Mesothelial cell of epicardium (in vitro differentiated cells): ENCODE results near the gene KDM6A. TPM values are rescaled to one million over a fixed set of nuclear protein-coding genes. Genes with fewer than 3 reads are reported as not detected.
"Not testable (repeated sequence)": the region's sequence is repeated elsewhere in the genome, so short reads cannot be mapped to it uniquely, and the experiment has no call there.

ENCODE experiments used
- DNase-seq, 2 experiments: peaks; one replicate each; pipeline ENCODE4 v3.0.0; 2021; ENCODE audit warnings: low spot score in 2 of 2; ENCODE audit not compliant: unreplicated experiment in 2 of 2
- H3K27ac Mint-ChIP-seq: 2 replicates; pipeline ENCODE4 v1.8.0; 2021; ENCODE audit warnings: mixed read lengths
- H3K27me3 Mint-ChIP-seq: 2 replicates; pipeline ENCODE4 v1.8.0; 2021; ENCODE audit warnings: low read depth, mixed read lengths
- H3K36me3 Mint-ChIP-seq: 2 replicates; pipeline ENCODE4 v1.8.0; 2021; ENCODE audit warnings: mixed read lengths
- H3K4me1 Mint-ChIP-seq: 2 replicates; pipeline ENCODE4 v1.8.0; 2021; ENCODE audit warnings: mixed read lengths
- H3K4me3 Mint-ChIP-seq: 2 replicates; pipeline ENCODE4 v1.8.0; 2021; ENCODE audit warnings: mild to moderate bottlenecking, moderate library complexity, mixed read lengths
- H3K9me3 Mint-ChIP-seq: 2 replicates; pipeline ENCODE4 v1.8.0; 2021; ENCODE audit warnings: mixed read lengths
- CTCF ChIP-seq: fragments of 200-600 bp; sonication (generic); IDR thresholded peaks from one replicate; pipeline ENCODE4 v1.5.0; 2021; ENCODE audit warnings: antibody characterized with exemption; ENCODE audit not compliant: unreplicated experiment
- total RNA-seq: library from RNA; stranded (reverse); gene quantifications from 3 replicates; pipeline ENCODE4 v1.2.1, GENCODE V29; 2021

KDM6A gene
- total RNA-seq, 1 donor from 2014 or later, result 69.7 TPM

- H3K27me3 Mint-ChIP-seq, result no peaks in the 10 kb centered on the region
- TF ChIP-seq CTCF, result no peak
- peaks cover 11% of the 10 kb centered on the region for H3K36me3 Mint-ChIP-seq
- peak overlapping the region; percentile 16 for H3K27ac Mint-ChIP-seq
- H3K4me1 Mint-ChIP-seq, result peaks cover 24% of the 10 kb centered on the region
- no peak for DNase-seq
- H3K9me3 Mint-ChIP-seq, result peaks cover 24% of the 10 kb centered on the region
- no peak overlapping the region for H3K4me3 Mint-ChIP-seq
Observed at GRCh38 chrX:45035071-45035470, 162.1 kb downstream of the KDM6A start.

DNA sequence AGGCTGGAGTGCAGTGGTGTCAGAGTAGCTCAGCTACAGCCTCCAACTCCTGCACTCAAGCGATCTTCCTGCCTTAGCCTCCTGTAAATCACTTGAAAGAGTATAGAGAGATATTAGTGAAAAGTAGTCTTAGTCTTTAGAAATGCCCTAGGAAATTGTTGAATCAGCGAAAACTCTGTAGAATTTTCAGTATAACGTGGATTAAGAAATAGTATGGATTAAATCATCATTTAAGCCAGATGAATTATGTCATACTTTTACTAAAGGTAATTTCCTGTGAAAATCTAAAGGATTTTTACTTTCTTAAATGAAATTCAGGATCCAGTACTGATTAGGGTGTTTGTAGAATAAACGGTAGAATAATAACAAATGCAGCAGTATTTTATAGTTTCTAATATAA, 163.2 kb downstream of the KDM6A start:
- no peak overlapping the region for H3K4me3 Mint-ChIP-seq
- no peak for TF ChIP-seq CTCF
- peaks cover 24% of the 10 kb centered on the region for H3K9me3 Mint-ChIP-seq
- peaks cover 19% of the 10 kb centered on the region for H3K4me1 Mint-ChIP-seq
- DNase-seq, result no peak
- no peaks in the 10 kb centered on the region for H3K27me3 Mint-ChIP-seq
- H3K27ac Mint-ChIP-seq, result no peak overlapping the region
- H3K36me3 Mint-ChIP-seq, result peaks cover 11% of the 10 kb centered on the region

- not testable (repeated sequence) for H3K27me3 Mint-ChIP-seq, H3K4me1 Mint-ChIP-seq, DNase-seq, H3K27ac Mint-ChIP-seq, H3K4me3 Mint-ChIP-seq
- H3K36me3 Mint-ChIP-seq, result peaks cover 17% of the 10 kb centered on the region
- peaks cover 21% of the 10 kb centered on the region for H3K9me3 Mint-ChIP-seq
Observed at GRCh38 chrX:45040137-45040536, 167.1 kb downstream of the KDM6A start.

DNA sequence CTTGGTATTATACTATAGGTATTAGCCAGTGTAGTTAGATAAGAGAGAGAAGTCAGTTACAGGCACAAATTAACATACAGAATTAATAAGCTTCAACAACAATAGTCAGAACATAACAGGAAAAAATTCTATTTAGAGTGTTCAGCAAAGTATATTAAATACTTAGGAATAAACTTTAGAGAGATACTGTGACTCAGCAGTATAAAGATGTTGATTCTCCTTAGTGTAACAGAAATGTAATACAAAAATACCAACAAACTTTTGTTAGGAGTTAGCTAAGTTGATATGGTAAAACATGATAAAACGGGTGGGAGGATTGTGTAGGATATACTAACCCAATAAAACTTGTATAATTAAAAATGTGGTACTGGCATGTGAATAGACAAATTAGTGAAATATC, 173.4 kb downstream of the KDM6A start:
- TF ChIP-seq CTCF, result no peak
- no peak overlapping the region for H3K27ac Mint-ChIP-seq
- no peaks in the 10 kb centered on the region for H3K4me1 Mint-ChIP-seq
- no peak for DNase-seq
- H3K27me3 Mint-ChIP-seq, result no peaks in the 10 kb centered on the region
- H3K36me3 Mint-ChIP-seq, result peaks cover 16% of the 10 kb centered on the region
- peaks cover 32% of the 10 kb centered on the region for H3K9me3 Mint-ChIP-seq
- H3K4me3 Mint-ChIP-seq, result no peak overlapping the region

GRCh38 chrX:45050558-45050957, 177.6 kb downstream of the KDM6A start:
- Mint-ChIP-seq H3K36me3 (peaks cover 17% of the 10 kb centered on the region), H3K27ac (no peak overlapping the region)

More at GRCh38 chrX:45050558-45050957, 177.6 kb downstream of the KDM6A start:
- TF ChIP-seq CTCF, result no peak
- Mint-ChIP-seq H3K4me1 (no peaks in the 10 kb centered on the region), H3K27me3 (no peaks in the 10 kb centered on the region), H3K9me3 (peaks cover 27% of the 10 kb centered on the region), H3K4me3 (no peak overlapping the region)
- no peak for DNase-seq
